Panc1 (cell line): ENCODE measurements around the gene SLC35D3.

Experiments
- CTCF ChIP-seq: fragments of 450-650 bp; IDR thresholded peaks from 2 replicates; pipeline ENCODE4 v1.5.1; 2017; ENCODE audit warnings: mild to moderate bottlenecking
- POLR2AphosphoS5 ChIP-seq: IDR thresholded peaks from 2 replicates; pipeline ENCODE4 v1.6.1; 2012; ENCODE audit warnings: mild to moderate bottlenecking, low read depth, low read length, moderate library complexity

DNA sequence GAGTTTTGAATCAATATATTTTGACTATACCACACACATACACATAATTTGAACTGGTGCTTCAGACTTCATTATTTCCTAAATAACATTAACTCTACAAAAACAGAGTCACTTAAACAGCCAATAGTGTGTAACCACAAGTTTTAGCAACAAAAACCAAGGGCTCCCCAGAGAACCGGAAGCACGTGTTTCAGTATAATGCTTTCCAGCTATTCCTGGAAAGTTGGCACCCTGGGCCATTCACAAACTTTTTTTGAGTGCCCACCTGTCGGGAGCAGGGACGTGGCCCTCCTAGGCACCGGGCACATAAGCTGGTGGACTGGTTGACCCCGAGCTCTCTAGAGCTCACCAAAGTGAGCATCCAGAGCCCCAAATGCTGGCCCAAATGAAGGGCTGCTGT lies 1.9 kb upstream of the SLC35D3 start:
- TF ChIP-seq POLR2AphosphoS5 (no peak), CTCF (no peak)
